ENCODE measurements around the gene CACNA1C. TPM values are rescaled to one million over a fixed set of nuclear protein-coding genes. Genes with fewer than 3 reads are reported as not detected.

Gene CACNA1C
- total RNA-seq, 1 experiment from 2014 or later: 1.1 TPM

DNA sequence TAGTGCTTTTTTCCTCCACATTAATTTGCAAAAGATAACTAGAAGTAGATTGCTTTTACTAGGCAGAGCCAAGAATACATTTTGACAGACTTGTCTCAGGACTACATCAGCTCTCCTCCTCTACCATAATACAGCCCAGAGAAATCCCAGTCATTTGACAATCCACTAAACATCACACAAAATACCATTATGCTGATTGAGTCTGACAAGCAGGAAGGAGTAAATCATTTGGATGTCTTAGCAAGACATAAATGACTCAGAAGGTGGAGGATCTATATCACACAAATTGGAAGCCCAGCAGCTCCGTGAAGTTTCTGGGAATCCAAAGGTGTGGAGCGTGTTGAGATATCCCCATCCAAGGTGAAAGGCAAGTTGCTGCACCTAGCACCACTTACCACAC lies 666.6 kb downstream of the CACNA1C start:
- no peak overlapping the region for H3K4me3 Mint-ChIP-seq
- H2BK120ac ChIP-seq (ENCODE audit: low read depth, low read length, poor library complexity, severe bottlenecking): no peak overlapping the region
- no peak for DNase-seq
- no peak overlapping the region for H2BK5ac ChIP-seq (ENCODE audit: insufficient read length, low read length)
- peaks cover 22% of the 10 kb centered on the region for H3K27me3 Mint-ChIP-seq (ENCODE audit: low read depth)
- H3K9me3 ChIP-seq (ENCODE audit: control insufficient read depth, low read depth, low read length): no peaks in the 10 kb centered on the region
- no peaks in the 10 kb centered on the region for H4K20me1 ChIP-seq (ENCODE audit: control insufficient read depth, insufficient read depth, insufficient read length)
- no peaks in the 10 kb centered on the region for H3K4me1 ChIP-seq (ENCODE audit: insufficient read depth, low read length)
- no CpG with 5 or more reads among the region's 2 CpGs for WGBS (ENCODE audit: extremely low coverage, insufficient read length, low lambda C conversion rate)
- no peak overlapping the region for H4K91ac ChIP-seq (ENCODE audit: insufficient read length, low read depth, low read length)
- H3K27ac ChIP-seq (ENCODE audit: insufficient read length, low read depth, low read length): no peak overlapping the region
- no peak overlapping the region for H2AK5ac ChIP-seq (ENCODE audit: insufficient read length, low read length)
- H3K18ac ChIP-seq (ENCODE audit: insufficient read length, low read depth, low read length): no peak overlapping the region
- TF ChIP-seq CTCF (conservative IDR thresholded peaks at IDR 0.05): no peak
- no peak overlapping the region for H3K23ac ChIP-seq (ENCODE audit: insufficient read length, low read depth, low read length)
- H3K56ac ChIP-seq (ENCODE audit: insufficient read length, low read depth, low read length): no peak overlapping the region
- H3K4ac ChIP-seq (ENCODE audit: low read depth, low read length): no peak overlapping the region
- no peaks in the 10 kb centered on the region; the same call in 1 of the 2 replicates for H3K27me3 ChIP-seq (ENCODE audit: insufficient read depth, low read length)
- H3T11ph ChIP-seq (ENCODE audit: low read length): no peak overlapping the region
- H3K36me3 Mint-ChIP-seq (ENCODE audit: insufficient read depth in 1 of 3, low read depth in 3 of 3): no peaks in the 10 kb centered on the region
- H2BK12ac ChIP-seq (ENCODE audit: insufficient read length, low read depth, low read length): no peak overlapping the region
- no peak overlapping the region for H3K4me2 ChIP-seq (ENCODE audit: insufficient read depth, insufficient read length, low read length)
- H2BK20ac ChIP-seq (ENCODE audit: low read depth, low read length, poor library complexity, severe bottlenecking): no peak overlapping the region
- H3K79me1 ChIP-seq (ENCODE audit: insufficient read depth, low read depth, low read length, poor library complexity, severe bottlenecking): no peaks in the 10 kb centered on the region
- no peaks in the 10 kb centered on the region for H3K79me2 ChIP-seq (ENCODE audit: insufficient read depth, low read length)
- H3K9me3 Mint-ChIP-seq: no peaks in the 10 kb centered on the region
- H3K23me2 ChIP-seq (ENCODE audit: insufficient read length, low read depth, low read length, poor library complexity, severe bottlenecking): no peaks in the 10 kb centered on the region
- H3K4me1 Mint-ChIP-seq: no peaks in the 10 kb centered on the region
- H4K8ac ChIP-seq (replicated peaks; ENCODE audit: insufficient read length, low read depth, low read length): no peak overlapping the region
- H2BK15ac ChIP-seq (ENCODE audit: low read depth, low read length): no peak overlapping the region
- H2AFZ ChIP-seq (ENCODE audit: low read length): no peak overlapping the region
- H3K27ac Mint-ChIP-seq: no peak overlapping the region
- H3K14ac ChIP-seq (ENCODE audit: insufficient read depth, low read length): no peak overlapping the region
- no peak overlapping the region for H3K9ac ChIP-seq (ENCODE audit: extremely low read depth, insufficient read length, low read length)
- H4K5ac ChIP-seq (ENCODE audit: insufficient read length, low read depth, low read length): no peak overlapping the region

Data from H9 (cell line).